HCT116 (cell line): ENCODE measurements around the gene NARS2. TPM values are rescaled to one million over a fixed set of nuclear protein-coding genes. Genes with fewer than 3 reads are reported as not detected.

Experiments
- ATAC-seq: fragments of 200-7000 bp; cut with Tn5 transposase; 2 replicates; pipeline ENCODE4 v1.9.1; 2020; ENCODE audit warnings: mild to moderate bottlenecking, moderate library complexity
- BruUV-seq: library from RNA; stranded (reverse); fragments of 400-500 nt; replicated peaks from 2 replicates; lab custom pipeline; 2021; lab: Mats Ljungman, UMichigan
- CTCF ChIA-PET: fragments of 300-600 bp; sonication (Branson Sonifier 250); formaldehyde crosslinking; loops from one replicate; lab custom pipeline; 2021; ENCODE audit warnings: antibody characterized with exemption; lab: Charles Lee
- POLR2A ChIA-PET: fragments of 300-600, 350-600 bp; sonication (Branson Sonifier 250); formaldehyde crosslinking; loops from one replicate; lab custom pipeline; 2021; ENCODE audit warnings: antibody characterized with exemption; lab: Charles Lee
- RAD21 ChIA-PET, 2 experiments: fragments of 300-600 bp; sonication (Branson Sonifier 250); formaldehyde crosslinking; loops; one replicate each; lab custom pipeline; 2023; ENCODE audit warnings: low total read pairs in 2 of 2; ENCODE audit not compliant: uncharacterized antibody in 2 of 2, unreplicated experiment in 2 of 2, low non-redundant PET in 1 of 2; lab: Charles Lee
- DNase-seq: peaks from one replicate; pipeline ENCODE4 v3.0.0-alpha.2; 2010; ENCODE audit warnings: low read depth, low spot score
- H2AFZ ChIP-seq: fragments of 200-600 bp; shearing (Covaris generic), sonication (generic); 2 replicates; pipeline ENCODE4 v1.6.1; 2017; ENCODE audit warnings: low read depth, mixed run types, mixed read lengths, antibody characterized with exemption, low read length; ENCODE audit not compliant: poor library complexity, severe bottlenecking
- H3K27ac ChIP-seq: 2 replicates; pipeline ENCODE4 v1.5.1; 2012; ENCODE audit warnings: low read depth, low read length
- H3K27me3 ChIP-seq: fragments of 200-600 bp; sonication (generic); 2 replicates; pipeline ENCODE4 v1.6.1; 2016; ENCODE audit warnings: mixed run types, low read length, mixed read lengths; ENCODE audit not compliant: insufficient read depth
- H3K36me3 ChIP-seq, 2 experiments: fragments of 200-500 bp in 1 of 2; fragments of 200-600 bp in 1 of 2; sonication (Bioruptor generic) in 1 of 2; sonication (generic) in 1 of 2; 2 replicates each; pipeline versions ENCODE4 v1.5.1 to v1.6.1; 2014 to 2016; ENCODE audit warnings: low read length in 2 of 2, inconsistent platforms in 1 of 2, mixed read lengths in 1 of 2, mixed run types in 1 of 2; ENCODE audit not compliant: insufficient read depth in 2 of 2, control insufficient read depth in 1 of 2
- H3K4me1 ChIP-seq, 2 experiments: fragments of 200-600 bp in 1 of 2; sonication (generic) in 1 of 2; 2 replicates each; pipeline versions ENCODE4 v1.5.1 to v1.6.1; 2012 to 2017; ENCODE audit warnings: low read length in 2 of 2, inconsistent platforms in 1 of 2, mild to moderate bottlenecking in 1 of 2, mixed read lengths in 1 of 2, mixed run types in 1 of 2, moderate library complexity in 1 of 2; ENCODE audit not compliant: insufficient read depth in 2 of 2, control insufficient read depth in 1 of 2
- H3K4me2 ChIP-seq: fragments of 200-600 bp; sonication (generic); 2 replicates; pipeline ENCODE4 v1.6.1; 2017; ENCODE audit warnings: mixed run types, low read length, mixed read lengths
- H3K4me3 ChIP-seq, 2 experiments: fragments of 200-600 bp in 1 of 2; sonication (generic) in 1 of 2; replicated peaks in 1 of 2; 2 replicates each; pipeline ENCODE4 v1.5.1; 2011 to 2016; ENCODE audit warnings: low read length in 2 of 2, control low read depth in 1 of 2, low read depth in 1 of 2, mild to moderate bottlenecking in 1 of 2, mixed read lengths in 1 of 2, mixed run types in 1 of 2
- H3K79me2 ChIP-seq: fragments of 200-600 bp; sonication (generic); 2 replicates; pipeline ENCODE4 v1.6.1; 2017; ENCODE audit warnings: mild to moderate bottlenecking, mixed run types, low read length, moderate library complexity, mixed read lengths; ENCODE audit not compliant: insufficient read depth
- H3K9ac ChIP-seq: fragments of 200-600 bp; sonication (generic); 2 replicates; pipeline ENCODE4 v1.6.1; 2016; ENCODE audit warnings: low read length, mixed read lengths
- H3K9me2 ChIP-seq: fragments of 200-600 bp; sonication (generic), shearing (Covaris generic); 2 replicates; pipeline ENCODE4 v1.6.1; 2017; ENCODE audit warnings: mixed run types, mild to moderate bottlenecking, moderate library complexity; ENCODE audit not compliant: insufficient read depth
- H3K9me3 ChIP-seq, 2 experiments: fragments of 200-500 bp in 1 of 2; fragments of 200-600 bp in 1 of 2; sonication (Bioruptor generic) in 1 of 2; sonication (generic) in 1 of 2; 2 replicates each; pipeline ENCODE4 v1.6.1; 2014 to 2017; ENCODE audit warnings: low read length in 2 of 2, mixed read lengths in 2 of 2, inconsistent platforms in 1 of 2, low read depth in 1 of 2, mild to moderate bottlenecking in 1 of 2, mixed run types in 1 of 2, moderate library complexity in 1 of 2; ENCODE audit not compliant: control insufficient read depth in 1 of 2, insufficient read depth in 1 of 2
- H4K20me1 ChIP-seq: fragments of 200-600 bp; sonication (generic), shearing (Covaris generic); 2 replicates; pipeline ENCODE4 v1.6.1; 2017; ENCODE audit warnings: mixed run types, mild to moderate bottlenecking, moderate library complexity; ENCODE audit not compliant: insufficient read depth
- CBX3 ChIP-seq: IDR thresholded peaks from 2 replicates; pipeline ENCODE4 v1.6.1; 2012; ENCODE audit warnings: low read depth
- EGR1 ChIP-seq: IDR thresholded peaks from 2 replicates; pipeline ENCODE4 v1.6.1; 2012; ENCODE audit warnings: low read depth
- EZH2 ChIP-seq: fragments of 200-600 bp; sonication (generic); IDR thresholded peaks from 2 replicates; pipeline ENCODE4 v1.6.1; 2017; ENCODE audit warnings: antibody characterized with exemption, mixed run types
- EZH2phosphoT487 ChIP-seq: fragments of 200-600 bp; IDR thresholded peaks from 2 replicates; pipeline ENCODE4 v1.6.1; 2018; ENCODE audit warnings: antibody characterized with exemption, borderline replicate concordance
- FOSL1 ChIP-seq: IDR thresholded peaks from 2 replicates; pipeline ENCODE4 v1.6.1; 2012; ENCODE audit warnings: low read depth
- JUND ChIP-seq: IDR thresholded peaks from 2 replicates; pipeline ENCODE4 v1.6.1; 2012
- MAX ChIP-seq: IDR thresholded peaks from 2 replicates; pipeline ENCODE4 v1.6.1; 2012
- POLR2A ChIP-seq: IDR thresholded peaks from 2 replicates; pipeline ENCODE4 v1.7.0; 2011; ENCODE audit warnings: borderline replicate concordance; ENCODE audit not compliant: insufficient read depth, insufficient read length; ENCODE audit errors: extremely low read depth
- POLR2AphosphoS5 ChIP-seq: IDR thresholded peaks from 2 replicates; pipeline ENCODE4 v1.6.1; 2011; ENCODE audit warnings: mild to moderate bottlenecking, low read depth, low read length, moderate library complexity
- RAD21 ChIP-seq: IDR thresholded peaks from 2 replicates; pipeline ENCODE4 v1.6.1; 2012; ENCODE audit warnings: low read depth, mild to moderate bottlenecking
- REST ChIP-seq: IDR thresholded peaks from 2 replicates; pipeline ENCODE4 v1.6.1; 2012; ENCODE audit warnings: low read depth
- SIN3A ChIP-seq: IDR thresholded peaks from 2 replicates; pipeline ENCODE4 v1.6.1; 2012; ENCODE audit warnings: low read depth
- SRF ChIP-seq: IDR thresholded peaks from 2 replicates; pipeline ENCODE4 v1.6.1; 2012; ENCODE audit warnings: low read depth
- TCF7L2 ChIP-seq: IDR thresholded peaks from 2 replicates; pipeline ENCODE4 v1.7.0; 2011; ENCODE audit warnings: borderline replicate concordance, inconsistent platforms; ENCODE audit not compliant: insufficient read depth, insufficient read length; ENCODE audit errors: extremely low read depth
- YY1 ChIP-seq: IDR thresholded peaks from 2 replicates; pipeline ENCODE4 v1.6.1; 2011; ENCODE audit warnings: low read length, low read depth, moderate library complexity, mild to moderate bottlenecking; ENCODE audit not compliant: insufficient replicate concordance; ENCODE audit errors: extremely low read depth
- intact Hi-C: fragments of 100-400 bp; cut with micrococcal nuclease; formaldehyde crosslinking; loops from 2 replicates; pipeline ENCODE4 v1.10.0; 2022
- total RNA-seq: library from RNA; stranded (reverse); gene quantifications from one replicate; pipeline ENCODE4 v1.2.1, GENCODE V29; 2021; ENCODE audit not compliant: unreplicated experiment

Gene NARS2
- total RNA-seq, 1 experiment from 2014 or later: 26.0 TPM

GRCh38 chr11:78408619-78409018 lies 166.0 kb downstream of the NARS2 start:
- no peak overlapping the region for H2AFZ ChIP-seq
- H3K4me3 ChIP-seq: no peak overlapping the region
- H3K27ac ChIP-seq: no peak overlapping the region
- DNase-seq (no peak), ATAC-seq (no peak)
- TF ChIP-seq EGR1 (no peak), SIN3A (no peak), CBX3 (no peak), RAD21 (no peak), FOSL1 (no peak), EZH2 (no peak), POLR2AphosphoS5 (no peak), SRF (no peak), YY1 (no peak), TCF7L2 (no peak), EZH2phosphoT487 (no peak), POLR2A (no peak), MAX (no peak), REST (no peak), JUND (no peak)
- no peaks in the 10 kb centered on the region for H3K27me3 ChIP-seq
- ChIA-PET CTCF (no interaction called here), POLR2A (no interaction called here), RAD21 (no interaction called here)
- no peaks in the 10 kb centered on the region for H3K36me3 ChIP-seq
- no peak overlapping the region for H3K4me2 ChIP-seq
- H3K9me3 ChIP-seq: no peaks in the 10 kb centered on the region; a peak in 1 of 4 replicates
- intact Hi-C loops: no loop called here
- BruUV-seq: no TSS peak
- H3K79me2 ChIP-seq: no peaks in the 10 kb centered on the region
- no peaks in the 10 kb centered on the region for H3K9me2 ChIP-seq
- H3K4me1 ChIP-seq: peaks cover 0 to 7% of the 10 kb centered on the region in 2 experiments; a peak in 2 of 4 replicates
- H3K9ac ChIP-seq: no peak overlapping the region
- H4K20me1 ChIP-seq: no peaks in the 10 kb centered on the region
